Measurements from ENCODE around the gene MRPS15. TPM values are rescaled to one million over a fixed set of nuclear protein-coding genes. Genes with fewer than 3 reads are reported as not detected.

Gene MRPS15
- total RNA-seq, 1 experiment from 2014 or later = 140 TPM

GRCh38 chr1:36482724-36483388 is 18.7 kb upstream of the MRPS15 start, which contains the start of gene CSF3R:
TSS of gene CSF3R (minus strand) at chr1:36482913. CDS start at chr1:36479496, 3,417 bp downstream.
- BruUV-seq (replicated peaks) = no TSS peak
- no peaks in the 10 kb centered on the region for H3K4me1 ChIP-seq (ENCODE audit: insufficient read depth, low read length, poor library complexity, severe bottlenecking)
- no peak for TF ChIP-seq EZH2 (IDR thresholded peaks at IDR 0.05; ENCODE audit: borderline replicate concordance, low read depth, low read length, poor library complexity, severe bottlenecking)
- ChIA-PET CTCF (no interaction called here), POLR2A (ENCODE audit: low non-redundant PET) (no interaction called here)
- intact Hi-C loops (cut with micrococcal nuclease; ENCODE audit: unreplicated experiment) = no loop called here
- no peaks in the 10 kb centered on the region for H3K27me3 ChIP-seq (replicated peaks; ENCODE audit: insufficient read depth, low read depth, low read length, poor library complexity)
- no peaks in the 10 kb centered on the region for H3K9me3 ChIP-seq (ENCODE audit: low read depth, low read length, poor library complexity, severe bottlenecking)
- DNase-seq (ENCODE audit: low spot score) = no peak
- no peak within 1 kb of the TSS for H3K27ac ChIP-seq (ENCODE audit: low read depth, low read length, poor library complexity, severe bottlenecking)
- no peak within 1 kb of the TSS for H3K4me3 ChIP-seq (ENCODE audit: low read depth, low read length, poor library complexity, severe bottlenecking)
- no peaks in the 10 kb centered on the region for H3K36me3 ChIP-seq (ENCODE audit: insufficient read depth, low read length, poor library complexity, severe bottlenecking)

- H3K4me1 ChIP-seq (ENCODE audit: insufficient read depth, low read length, poor library complexity, severe bottlenecking) = no peaks in the 10 kb centered on the region
- H3K36me3 ChIP-seq (ENCODE audit: insufficient read depth, low read length, poor library complexity, severe bottlenecking) = no peaks in the 10 kb centered on the region
- H3K4me3 ChIP-seq (ENCODE audit: low read depth, low read length, poor library complexity, severe bottlenecking) = no peak overlapping the region
- H3K27ac ChIP-seq (ENCODE audit: low read depth, low read length, poor library complexity, severe bottlenecking) = no peak overlapping the region
- no peaks in the 10 kb centered on the region for H3K9me3 ChIP-seq (ENCODE audit: low read depth, low read length, poor library complexity, severe bottlenecking)
- TF ChIP-seq, protein P1, sequence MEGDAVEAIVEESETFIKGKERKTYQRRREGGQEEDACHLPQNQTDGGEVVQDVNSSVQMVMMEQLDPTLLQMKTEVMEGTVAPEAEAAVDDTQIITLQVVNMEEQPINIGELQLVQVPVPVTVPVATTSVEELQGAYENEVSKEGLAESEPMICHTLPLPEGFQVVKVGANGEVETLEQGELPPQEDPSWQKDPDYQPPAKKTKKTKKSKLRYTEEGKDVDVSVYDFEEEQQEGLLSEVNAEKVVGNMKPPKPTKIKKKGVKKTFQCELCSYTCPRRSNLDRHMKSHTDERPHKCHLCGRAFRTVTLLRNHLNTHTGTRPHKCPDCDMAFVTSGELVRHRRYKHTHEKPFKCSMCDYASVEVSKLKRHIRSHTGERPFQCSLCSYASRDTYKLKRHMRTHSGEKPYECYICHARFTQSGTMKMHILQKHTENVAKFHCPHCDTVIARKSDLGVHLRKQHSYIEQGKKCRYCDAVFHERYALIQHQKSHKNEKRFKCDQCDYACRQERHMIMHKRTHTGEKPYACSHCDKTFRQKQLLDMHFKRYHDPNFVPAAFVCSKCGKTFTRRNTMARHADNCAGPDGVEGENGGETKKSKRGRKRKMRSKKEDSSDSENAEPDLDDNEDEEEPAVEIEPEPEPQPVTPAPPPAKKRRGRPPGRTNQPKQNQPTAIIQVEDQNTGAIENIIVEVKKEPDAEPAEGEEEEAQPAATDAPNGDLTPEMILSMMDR (conservative IDR thresholded peaks at IDR 0.05; ENCODE audit: low read depth, low read length) = no peak
- no peak for TF ChIP-seq EZH2 (IDR thresholded peaks at IDR 0.05; ENCODE audit: borderline replicate concordance, low read depth, low read length, poor library complexity, severe bottlenecking)
- H3K27me3 ChIP-seq (replicated peaks; ENCODE audit: insufficient read depth, low read depth, low read length, poor library complexity) = no peaks in the 10 kb centered on the region
- BruUV-seq (replicated peaks) = no TSS peak
- no peak for DNase-seq (ENCODE audit: low spot score)
- CTCF ChIA-PET = no interaction called here
- POLR2A ChIA-PET (ENCODE audit: low non-redundant PET) = no interaction called here
- intact Hi-C loops (cut with micrococcal nuclease; ENCODE audit: unreplicated experiment) = no loop called here
Measured at GRCh38 chr1:36481771-36482723, 17.9 kb upstream of the MRPS15 start.

GRCh38 chr1:36481091-36481490 is 16.9 kb upstream of the MRPS15 start:
- intact Hi-C loops (cut with micrococcal nuclease; ENCODE audit: unreplicated experiment) = no loop called here
- Histone ChIP-seq H3K27ac (ENCODE audit: low read depth, low read length, poor library complexity, severe bottlenecking) (no peak overlapping the region), H3K9me3 (ENCODE audit: low read depth, low read length, poor library complexity, severe bottlenecking) (no peaks in the 10 kb centered on the region), H3K27me3 (replicated peaks; ENCODE audit: insufficient read depth, low read depth, low read length, poor library complexity) (no peaks in the 10 kb centered on the region), H3K36me3 (ENCODE audit: insufficient read depth, low read length, poor library complexity, severe bottlenecking) (no peaks in the 10 kb centered on the region), H3K4me1 (ENCODE audit: insufficient read depth, low read length, poor library complexity, severe bottlenecking) (no peaks in the 10 kb centered on the region), H3K4me3 (ENCODE audit: low read depth, low read length, poor library complexity, severe bottlenecking) (no peak overlapping the region)
- no peak for TF ChIP-seq EZH2 (IDR thresholded peaks at IDR 0.05; ENCODE audit: borderline replicate concordance, low read depth, low read length, poor library complexity, severe bottlenecking)
- TF ChIP-seq, protein P1 (conservative IDR thresholded peaks at IDR 0.05; ENCODE audit: low read depth, low read length) = no peak
- DNase-seq (ENCODE audit: low spot score) = no peak
- no TSS peak for BruUV-seq (replicated peaks)
- ChIA-PET POLR2A (ENCODE audit: low non-redundant PET) (no interaction called here), CTCF (no interaction called here)
